Bone marrow (tissue), 2 donors: ENCODE measurements around the gene PRSS23.
"Not testable (repeated sequence)": the region's sequence is repeated elsewhere in the genome, so short reads cannot be mapped to it uniquely, and the experiment has no call there.

Source experiments
- DNase-seq, 2 donors: peaks; one replicate each; lab custom pipeline; 2025; lab: John Stamatoyannopoulos, UW

Gene PRSS23

GRCh38 chr11:86814775-86815174 is 14.4 kb downstream of the PRSS23 start:
- DNase-seq: no peak

DNA sequence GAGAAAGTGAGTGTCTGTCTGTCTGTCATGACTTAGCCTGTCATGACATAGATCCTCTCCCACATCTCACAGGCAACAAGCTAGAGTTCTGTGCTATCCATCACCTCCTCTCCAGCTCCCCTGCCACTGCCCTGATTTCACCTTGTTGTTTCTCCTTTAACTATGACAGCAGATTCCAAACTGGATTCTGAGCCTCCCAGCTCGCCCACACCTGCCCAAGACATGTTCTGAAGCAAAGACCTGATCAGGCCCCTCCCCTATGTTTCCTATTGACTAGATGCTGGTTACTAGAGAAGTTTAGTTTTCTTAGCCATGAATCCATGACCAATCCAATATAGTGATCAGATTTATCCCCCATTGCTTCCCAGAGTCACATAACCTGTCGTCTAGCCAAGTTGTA is 15.4 kb downstream of the PRSS23 start:
- DNase-seq: no peak

DNA sequence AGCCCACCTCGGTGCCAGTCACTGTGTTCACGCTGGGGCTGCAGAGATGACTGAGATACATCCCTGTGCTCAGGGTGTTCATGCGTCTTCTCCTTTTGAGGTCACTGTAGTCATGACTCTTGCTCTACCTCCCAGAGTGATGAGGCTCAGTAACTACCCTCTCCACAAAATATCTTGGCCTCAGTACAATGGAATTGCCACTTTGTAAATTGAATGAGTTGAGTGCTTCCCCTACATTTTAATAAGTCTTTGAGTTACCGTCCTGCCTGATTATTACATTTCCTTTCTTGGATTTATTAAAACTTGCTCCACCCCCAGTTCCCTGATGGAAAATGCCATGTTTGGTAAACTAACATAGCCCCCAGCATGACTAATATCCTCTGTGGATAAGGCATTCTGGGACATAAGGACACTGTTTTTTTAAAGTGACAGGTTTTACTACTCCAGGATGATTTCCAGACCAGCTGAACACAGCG is 15.9 kb downstream of the PRSS23 start:
- no peak for DNase-seq

GRCh38 chr11:86818462-86819192 is 18.3 kb downstream of the PRSS23 start:
- peak in 1 of 2 donors; percentile 83 for DNase-seq

DNA sequence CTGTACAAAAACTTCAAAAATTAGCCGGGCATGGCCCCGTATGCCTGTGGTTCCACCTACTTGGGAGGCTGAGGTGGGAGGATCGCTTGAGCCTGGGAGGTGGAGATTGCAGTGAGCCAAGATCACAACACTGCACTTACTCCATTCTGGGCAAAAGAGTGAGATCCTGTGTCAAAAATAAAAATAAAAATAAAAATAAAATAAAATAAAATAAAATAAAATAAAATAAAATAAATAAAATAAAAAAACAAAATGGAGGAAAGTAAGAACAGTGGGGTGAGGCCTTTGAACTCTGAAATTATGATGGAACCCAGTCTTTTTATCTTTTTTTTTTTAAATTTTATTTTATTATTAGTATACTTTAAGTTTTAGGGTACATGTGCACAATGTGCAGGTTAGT is 23.8 kb downstream of the PRSS23 start:
- not testable (repeated sequence) for DNase-seq

- DNase-seq: not testable (repeated sequence)
Observed at GRCh38 chr11:86834376-86834775, 34.0 kb downstream of the PRSS23 start.

DNA sequence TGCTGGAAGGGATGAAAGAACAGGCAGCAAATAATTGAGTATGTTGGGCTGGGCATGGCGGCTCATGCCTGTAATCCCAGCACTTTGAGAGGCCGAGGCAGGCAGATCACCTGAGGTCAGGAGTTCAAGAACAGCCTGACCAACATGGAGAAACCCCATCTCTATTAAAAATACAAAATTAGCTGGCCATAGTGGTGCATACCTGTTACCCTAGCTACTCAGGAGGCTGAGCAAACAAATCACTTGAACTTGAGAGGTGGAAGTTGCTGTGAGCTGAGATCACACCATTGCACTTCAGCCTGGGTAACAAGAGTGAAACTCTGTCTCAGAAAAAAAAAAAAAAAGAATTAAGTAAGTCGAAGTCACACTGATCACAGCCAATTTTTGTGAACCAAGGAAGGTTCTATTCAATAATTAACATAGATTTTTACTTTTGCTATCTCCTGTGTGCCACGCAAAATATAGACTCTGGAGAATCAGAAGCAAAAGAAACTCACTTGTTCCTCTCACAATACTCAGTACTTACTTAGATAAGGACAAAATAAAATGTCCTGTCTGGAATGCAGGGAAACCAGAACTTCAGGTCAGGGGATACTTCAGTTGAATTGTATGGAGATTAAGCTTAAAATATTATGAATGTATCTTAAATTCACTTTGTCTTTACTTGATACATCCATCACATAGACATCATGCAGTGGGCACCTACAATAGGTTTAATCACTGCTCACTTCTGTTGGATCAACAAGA is 44.6 kb downstream of the PRSS23 start:
- not testable (repeated sequence) for DNase-seq

GRCh38 chr11:86848132-86848531 is 47.8 kb downstream of the PRSS23 start:
- DNase-seq: no peak

DNA sequence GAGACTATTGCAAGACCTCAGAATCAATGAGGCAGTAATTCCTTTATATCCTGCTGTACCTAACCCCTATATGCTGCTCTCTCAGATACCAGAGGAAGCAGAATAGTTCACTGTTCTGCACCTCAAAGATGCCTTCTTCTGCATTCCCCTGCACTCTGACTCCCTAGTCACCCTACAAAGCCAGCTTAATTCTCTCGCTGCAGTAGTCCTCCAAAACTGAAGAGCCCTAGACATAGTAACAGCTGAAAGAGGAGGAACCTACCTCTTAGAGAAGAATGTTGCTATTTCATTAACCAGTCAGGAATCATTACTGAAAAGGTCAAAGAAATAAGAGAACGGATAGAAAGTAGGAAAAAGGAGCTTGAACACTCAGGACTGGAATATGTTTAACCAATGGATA is 49.3 kb downstream of the PRSS23 start:
- DNase-seq: no peak
